ENCODE data around the gene SEPTIN12. TPM values are rescaled to one million over a fixed set of nuclear protein-coding genes. Genes with fewer than 3 reads are reported as not detected.

SEPTIN12 gene
- total RNA-seq, 1 experiment from 2014 or later, result not detected

DNA sequence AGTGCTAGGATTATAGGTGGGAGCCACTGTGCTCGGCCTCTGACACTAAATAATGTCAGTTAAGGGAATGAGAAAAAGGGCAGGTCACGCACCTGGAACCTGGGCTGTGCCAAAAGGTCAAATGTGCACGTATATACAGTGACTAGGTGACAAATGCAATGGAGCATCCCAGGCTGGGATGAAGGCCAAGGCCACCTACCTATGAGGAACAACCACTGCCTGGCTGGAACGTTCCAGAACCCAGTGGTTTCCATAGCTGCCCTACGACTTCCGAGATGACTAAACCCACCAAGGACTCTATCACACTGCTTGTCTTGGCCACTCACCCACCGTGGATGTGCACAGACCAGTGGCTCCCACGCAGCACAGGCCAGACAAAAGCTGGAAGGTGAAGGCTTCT, 37.2 kb downstream of the SEPTIN12 start:
- intact Hi-C loops (cut with micrococcal nuclease; ENCODE audit: unreplicated experiment), result no loop called here
- TF ChIP-seq EZH2 (IDR thresholded peaks at IDR 0.05; ENCODE audit: borderline replicate concordance, low read depth, low read length, poor library complexity, severe bottlenecking), result no peak
- TF ChIP-seq, protein P1, sequence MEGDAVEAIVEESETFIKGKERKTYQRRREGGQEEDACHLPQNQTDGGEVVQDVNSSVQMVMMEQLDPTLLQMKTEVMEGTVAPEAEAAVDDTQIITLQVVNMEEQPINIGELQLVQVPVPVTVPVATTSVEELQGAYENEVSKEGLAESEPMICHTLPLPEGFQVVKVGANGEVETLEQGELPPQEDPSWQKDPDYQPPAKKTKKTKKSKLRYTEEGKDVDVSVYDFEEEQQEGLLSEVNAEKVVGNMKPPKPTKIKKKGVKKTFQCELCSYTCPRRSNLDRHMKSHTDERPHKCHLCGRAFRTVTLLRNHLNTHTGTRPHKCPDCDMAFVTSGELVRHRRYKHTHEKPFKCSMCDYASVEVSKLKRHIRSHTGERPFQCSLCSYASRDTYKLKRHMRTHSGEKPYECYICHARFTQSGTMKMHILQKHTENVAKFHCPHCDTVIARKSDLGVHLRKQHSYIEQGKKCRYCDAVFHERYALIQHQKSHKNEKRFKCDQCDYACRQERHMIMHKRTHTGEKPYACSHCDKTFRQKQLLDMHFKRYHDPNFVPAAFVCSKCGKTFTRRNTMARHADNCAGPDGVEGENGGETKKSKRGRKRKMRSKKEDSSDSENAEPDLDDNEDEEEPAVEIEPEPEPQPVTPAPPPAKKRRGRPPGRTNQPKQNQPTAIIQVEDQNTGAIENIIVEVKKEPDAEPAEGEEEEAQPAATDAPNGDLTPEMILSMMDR (conservative IDR thresholded peaks at IDR 0.05; ENCODE audit: low read depth, low read length), result no peak
- Histone ChIP-seq H3K27ac (ENCODE audit: low read depth, low read length, poor library complexity, severe bottlenecking) (no peak overlapping the region), H3K27me3 (replicated peaks; ENCODE audit: insufficient read depth, low read depth, low read length, poor library complexity) (no peaks in the 10 kb centered on the region), H3K36me3 (ENCODE audit: insufficient read depth, low read length, poor library complexity, severe bottlenecking) (peaks cover 41% of the 10 kb centered on the region), H3K9me3 (ENCODE audit: low read depth, low read length, poor library complexity, severe bottlenecking) (no peaks in the 10 kb centered on the region), H3K4me3 (ENCODE audit: low read depth, low read length, poor library complexity, severe bottlenecking) (no peak overlapping the region), H3K4me1 (ENCODE audit: insufficient read depth, low read length, poor library complexity, severe bottlenecking) (no peaks in the 10 kb centered on the region)
- ChIA-PET POLR2A (ENCODE audit: low non-redundant PET) (interaction anchor here (0.5 kb wide), 1 partner anchor 109 kb away, joined by 6 read pairs; no protein-coding TSS in a partner anchor), CTCF (no interaction called here)
- no peak for DNase-seq (ENCODE audit: low spot score)
- BruUV-seq (replicated peaks), result no TSS peak

GRCh38 chr16:4749700-4750257, 38.4 kb downstream of the SEPTIN12 start:
- ChIA-PET CTCF (interaction anchor here (0.7 kb wide), 1 partner anchor 15 kb away, joined by 4 read pairs; no protein-coding TSS in a partner anchor), POLR2A (ENCODE audit: low non-redundant PET) (no interaction called here)
- TF ChIP-seq EZH2 (IDR thresholded peaks at IDR 0.05; ENCODE audit: borderline replicate concordance, low read depth, low read length, poor library complexity, severe bottlenecking), result no peak
- TF ChIP-seq, protein P1 (conservative IDR thresholded peaks at IDR 0.05; ENCODE audit: low read depth, low read length), result no peak
- Histone ChIP-seq H3K27ac (ENCODE audit: low read depth, low read length, poor library complexity, severe bottlenecking) (no peak overlapping the region), H3K4me1 (ENCODE audit: insufficient read depth, low read length, poor library complexity, severe bottlenecking) (no peaks in the 10 kb centered on the region), H3K36me3 (ENCODE audit: insufficient read depth, low read length, poor library complexity, severe bottlenecking) (peaks cover 29% of the 10 kb centered on the region), H3K4me3 (ENCODE audit: low read depth, low read length, poor library complexity, severe bottlenecking) (no peak overlapping the region), H3K27me3 (replicated peaks; ENCODE audit: insufficient read depth, low read depth, low read length, poor library complexity) (no peaks in the 10 kb centered on the region), H3K9me3 (ENCODE audit: low read depth, low read length, poor library complexity, severe bottlenecking) (no peaks in the 10 kb centered on the region)
- no TSS peak for BruUV-seq (replicated peaks)
- no peak for DNase-seq (ENCODE audit: low spot score)
- intact Hi-C loops (cut with micrococcal nuclease; ENCODE audit: unreplicated experiment), result no loop called here

- POLR2A ChIA-PET (ENCODE audit: low non-redundant PET), result no interaction called here
- H3K9me3 ChIP-seq (ENCODE audit: low read depth, low read length, poor library complexity, severe bottlenecking), result no peaks in the 10 kb centered on the region
- CTCF ChIA-PET, result no interaction called here
- no peaks in the 10 kb centered on the region for H3K27me3 ChIP-seq (replicated peaks; ENCODE audit: insufficient read depth, low read depth, low read length, poor library complexity)
- TF ChIP-seq EZH2 (IDR thresholded peaks at IDR 0.05; ENCODE audit: borderline replicate concordance, low read depth, low read length, poor library complexity, severe bottlenecking), result no peak
- TF ChIP-seq, protein P1 (conservative IDR thresholded peaks at IDR 0.05; ENCODE audit: low read depth, low read length), result no peak
- no peak for DNase-seq (ENCODE audit: low spot score)
- intact Hi-C loops (cut with micrococcal nuclease; ENCODE audit: unreplicated experiment), result no loop called here
- H3K36me3 ChIP-seq (ENCODE audit: insufficient read depth, low read length, poor library complexity, severe bottlenecking), result peaks cover 27% of the 10 kb centered on the region
- H3K4me1 ChIP-seq (ENCODE audit: insufficient read depth, low read length, poor library complexity, severe bottlenecking), result no peaks in the 10 kb centered on the region
- H3K4me3 ChIP-seq (ENCODE audit: low read depth, low read length, poor library complexity, severe bottlenecking), result no peak overlapping the region
- no peak overlapping the region for H3K27ac ChIP-seq (ENCODE audit: low read depth, low read length, poor library complexity, severe bottlenecking)
- no TSS peak for BruUV-seq (replicated peaks)
Measured at GRCh38 chr16:4748682-4749411, 39.3 kb downstream of the SEPTIN12 start.

All from A673 (cell line).